HepG2 (cell line): Measurements from ENCODE around the gene ZNF324B. TPM values are rescaled to one million over a fixed set of nuclear protein-coding genes. Genes with fewer than 3 reads are reported as not detected.

Source experiments
- ATM ChIP-seq: fragments of 450-650 bp; IDR thresholded peaks from 2 replicates; pipeline ENCODE4 v1.7.1; 2017; ENCODE audit warnings: mild to moderate bottlenecking, borderline replicate concordance
- BRF2 ChIP-seq: sonication (generic); formaldehyde crosslinking; IDR thresholded peaks from 2 replicates; pipeline ENCODE4 v1.8.1; 2022; ENCODE audit warnings: mild to moderate bottlenecking, missing genetic modification reagents
- CEBPZ ChIP-seq: IDR thresholded peaks from 2 replicates; pipeline ENCODE4 v1.6.1; 2012; ENCODE audit warnings: low read length, improper control_type of control experiment
- ELF3 ChIP-seq: IDR thresholded peaks from 2 replicates; pipeline ENCODE4 v1.6.1; 2016; ENCODE audit warnings: missing genetic modification reagents, missing compliant biosample characterization
- HES4 ChIP-seq: sonication (generic); formaldehyde crosslinking; IDR thresholded peaks from 2 replicates; pipeline ENCODE4 v1.9.0; 2021; ENCODE audit warnings: mild to moderate bottlenecking, missing genetic modification reagents, borderline replicate concordance
- KLF11 ChIP-seq: IDR thresholded peaks from 2 replicates; pipeline ENCODE4 v1.6.1; 2016; ENCODE audit warnings: missing compliant biosample characterization
- NFIC ChIP-seq: IDR thresholded peaks from 2 replicates; pipeline ENCODE4 v1.6.1; 2012; ENCODE audit warnings: mild to moderate bottlenecking, low read length, inconsistent platforms
- PHF21A ChIP-seq: sonication (generic); formaldehyde crosslinking; IDR thresholded peaks from 2 replicates; pipeline ENCODE4 v1.5.0; 2020; ENCODE audit warnings: mild to moderate bottlenecking, missing genetic modification reagents
- SALL1 ChIP-seq: sonication (generic); formaldehyde crosslinking; IDR thresholded peaks from 2 replicates; pipeline ENCODE4 v1.8.0; 2022; ENCODE audit warnings: mild to moderate bottlenecking, missing genetic modification reagents
- SIX4 ChIP-seq: sonication (generic); formaldehyde crosslinking; IDR thresholded peaks from 2 replicates; pipeline ENCODE4 v1.4.0; 2020; ENCODE audit warnings: missing genetic modification reagents
- SNRNP70 ChIP-seq: fragments of 200-400 bp; formaldehyde crosslinking; IDR thresholded peaks from 2 replicates; pipeline ENCODE4 v1.6.1; 2017; ENCODE audit warnings: mild to moderate bottlenecking, low read depth, low read length, moderate library complexity
- TCF7L2 ChIP-seq: IDR thresholded peaks from 2 replicates; pipeline ENCODE4 v1.6.1; 2011; ENCODE audit warnings: mild to moderate bottlenecking, low read depth, low read length, moderate library complexity
- TEAD3 ChIP-seq: optimal IDR thresholded peaks from 2 replicates; pipeline ENCODE3; 2016; ENCODE audit warnings: borderline replicate concordance
- TFDP1 ChIP-seq: IDR thresholded peaks from 2 replicates; pipeline ENCODE4 v1.6.1; 2016; ENCODE audit warnings: missing compliant biosample characterization, missing genetic modification reagents, borderline replicate concordance
- TFDP2 ChIP-seq: sonication (generic); formaldehyde crosslinking; IDR thresholded peaks from 2 replicates; pipeline ENCODE4 v1.4.0; 2020; ENCODE audit warnings: missing genetic modification reagents
- ZBTB2 ChIP-seq: sonication (generic); formaldehyde crosslinking; IDR thresholded peaks from 2 replicates; pipeline ENCODE4 v1.8.0; 2022; ENCODE audit warnings: low read depth, missing genetic modification reagents
- ZMYM2 ChIP-seq: sonication (generic); formaldehyde crosslinking; IDR thresholded peaks from 2 replicates; pipeline ENCODE4 v1.8.0; 2022; ENCODE audit warnings: mild to moderate bottlenecking, missing genetic modification reagents
- ZNF235 ChIP-seq: sonication (generic); formaldehyde crosslinking; IDR thresholded peaks from 2 replicates; pipeline ENCODE4 v1.8.1; 2023; ENCODE audit warnings: mild to moderate bottlenecking, missing genetic modification reagents, borderline replicate concordance
- ZNF3 ChIP-seq: IDR thresholded peaks from 2 replicates; pipeline ENCODE4 v1.7.0; 2017; ENCODE audit warnings: inconsistent platforms
- ZNF430 ChIP-seq: sonication (generic); formaldehyde crosslinking; IDR thresholded peaks from 2 replicates; pipeline ENCODE4 v1.9.0; 2021; ENCODE audit warnings: mild to moderate bottlenecking, missing genetic modification reagents
- ZNF501 ChIP-seq: sonication (generic); formaldehyde crosslinking; IDR thresholded peaks from 2 replicates; pipeline ENCODE4 v1.5.1; 2020; ENCODE audit warnings: mild to moderate bottlenecking, moderate library complexity, missing genetic modification reagents
- ZNF644 ChIP-seq: IDR thresholded peaks from 2 replicates; pipeline ENCODE4 v1.6.1; 2016; ENCODE audit warnings: low read depth
- ZNF678 ChIP-seq: sonication (generic); formaldehyde crosslinking; IDR thresholded peaks from 2 replicates; pipeline ENCODE4 v1.4.0; 2020; ENCODE audit warnings: mild to moderate bottlenecking, missing genetic modification reagents
- polyA plus RNA-seq, 8 experiments: library from polyadenylated mRNA; depleted of rRNA in 3 of 8; stranded (reverse) in 7 of 8; unstranded in 1 of 8; fragments of >200 nt; fragmentation: Illumina TruSeq in 4 of 8; extraction: Trizol in 4 of 8; gene quantifications; 2 replicates each; pipeline versions ENCODE4 v1.2.1 to v1.2.3, GENCODE V29; 2011 to 2016; ENCODE audit warnings: low read depth in 4 of 8, missing spikeins in 1 of 8, mixed read lengths in 1 of 8; ENCODE audit not compliant: insufficient read depth in 1 of 8
- total RNA-seq, 5 experiments: library from RNA; depleted of rRNA; stranded (reverse); fragments of >200 nt; fragmentation: Illumina TruSeq; extraction: Trizol; gene quantifications; 2 replicates each; pipeline ENCODE4 v1.2.3, GENCODE V29; 2016; ENCODE audit warnings: low read depth in 1 of 5

The ZNF324B gene
- total and polyA plus RNA-seq, 2 of the 13 experiments (the other 11 are each of a cell fraction or from before 2014, with no cell fraction given): 0.53 to 3.0 TPM

GRCh38 chr19:58466760-58467589 lies 15.6 kb downstream of the ZNF324B start, which contains the start of gene ZNF324 (continued):
- peak; percentile 40; the same call in 1 of the 2 replicates for TF ChIP-seq TFDP1 (CRISPR knock-in tag)
- TF ChIP-seq HES4: no peak
- no peak for TF ChIP-seq ZNF644 (CRISPR knock-in tag)
- TF ChIP-seq BRF2: no peak
- TF ChIP-seq ZBTB2: 0 out of 2 replicates have a peak, but pooled peaks have one; percentile 39
- no peak for TF ChIP-seq ZMYM2 (CRISPR knock-in tag)
- TF ChIP-seq TFDP2: peak; percentile 85
- 0 out of 2 replicates have a peak, but pooled peaks have one; percentile 31 for TF ChIP-seq ZNF430 (CRISPR knock-in tag)
- TF ChIP-seq PHF21A (CRISPR knock-in tag): peak; percentile 23; the same call in 1 of the 2 replicates
- no peak for TF ChIP-seq KLF11
- TF ChIP-seq ELF3 (CRISPR knock-in tag): peak; percentile 36; the same call in 1 of the 2 replicates
- TF ChIP-seq ATM: no peak
- TF ChIP-seq NFIC: no peak
- TF ChIP-seq SALL1 (CRISPR knock-in tag): peak; percentile 30; the same call in 1 of the 2 replicates
- no peak for TF ChIP-seq CEBPZ
- TF ChIP-seq ZNF3 (CRISPR knock-in tag): no peak
- TF ChIP-seq ZNF678 (CRISPR knock-in tag): no peak
- no peak for TF ChIP-seq ZNF235
- TF ChIP-seq TCF7L2: no peak
- no peak for TF ChIP-seq SIX4 (CRISPR knock-in tag)
- no peak; the same call in 1 of the 2 replicates for TF ChIP-seq ZNF501 (CRISPR knock-in tag)
- peak; percentile 36 for TF ChIP-seq TEAD3 (CRISPR knock-in tag)
- no peak for TF ChIP-seq SNRNP70
